Measurements from ENCODE around the gene TREML4.
"Not testable (repeated sequence)": the region's sequence is repeated elsewhere in the genome, so short reads cannot be mapped to it uniquely, and the experiment has no call there.

Gene TREML4

GRCh38 chr6:41208439-41209106 lies 19.6 kb upstream of the TREML4 start:
- DNase-seq, result no peak

GRCh38 chr6:41209547-41210320 lies 18.4 kb upstream of the TREML4 start:
- DNase-seq, result no peak

- DNase-seq, result no peak
These were observed 13.4 kb upstream of the TREML4 start for GRCh38 chr6:41214559-41215238.

GRCh38 chr6:41215777-41216176 lies 12.4 kb upstream of the TREML4 start:
- DNase-seq, result no peak

GRCh38 chr6:41216616-41217015 lies 11.5 kb upstream of the TREML4 start:
- no peak for DNase-seq

GRCh38 chr6:41222045-41222444 lies 6.1 kb upstream of the TREML4 start:
- DNase-seq, result no peak

GRCh38 chr6:41222513-41222912 lies 5.6 kb upstream of the TREML4 start:
- no peak for DNase-seq

GRCh38 chr6:41224800-41225199 lies 3.3 kb upstream of the TREML4 start:
- DNase-seq, result no peak

- DNase-seq, result no peak
These were observed 1.4 kb upstream of the TREML4 start for GRCh38 chr6:41226752-41227151.

- no peak for DNase-seq
These were observed 467 bp downstream of the TREML4 start for GRCh38 chr6:41228616-41229015.

GRCh38 chr6:41229721-41230120 lies 1.6 kb downstream of the TREML4 start:
- DNase-seq, result no peak

- DNase-seq, result no peak
These were observed 3.1 kb downstream of the TREML4 start for GRCh38 chr6:41231246-41231645.

GRCh38 chr6:41232667-41233066 lies 4.5 kb downstream of the TREML4 start:
- no peak for DNase-seq

- DNase-seq, result no peak
These were observed 8.1 kb downstream of the TREML4 start for GRCh38 chr6:41236276-41236675.

- DNase-seq, result no peak
These were observed 9.0 kb downstream of the TREML4 start for GRCh38 chr6:41237128-41237527.

- no peak for DNase-seq
These were observed 11.5 kb downstream of the TREML4 start for GRCh38 chr6:41239467-41240159.

- DNase-seq, result not testable (repeated sequence)
These were observed 18.4 kb downstream of the TREML4 start for GRCh38 chr6:41246529-41246928.

- no peak for DNase-seq
These were observed 19.2 kb downstream of the TREML4 start for GRCh38 chr6:41247288-41247865.

GRCh38 chr6:41247882-41248705 lies 19.9 kb downstream of the TREML4 start:
- no peak for DNase-seq

GRCh38 chr6:41252401-41253169 lies 24.4 kb downstream of the TREML4 start:
- no peak for DNase-seq

- no peak for DNase-seq
These were observed 27.0 kb downstream of the TREML4 start for GRCh38 chr6:41255110-41255509.

Data from CD4-positive, alpha-beta T cell treated with Interleukin-17A for 1 hour (primary cell).